HFF-Myc (cell line): Measurements from ENCODE around the gene PLSCR4.
A peak's percentile ranks its signal among the peaks of the same experiment; 100 is the strongest.
"Not testable (repeated sequence)": the region's sequence is repeated elsewhere in the genome, so short reads cannot be mapped to it uniquely, and the experiment has no call there.

Source experiments
- DNase-seq: peaks from one replicate; pipeline ENCODE4 v3.0.0-alpha.2; 2011; ENCODE audit warnings: low read depth; ENCODE audit errors: extremely low read depth
- H3K4me3 ChIP-seq: replicated peaks from 2 replicates; pipeline ENCODE4 v1.5.1; 2011; ENCODE audit warnings: low read depth, mild to moderate bottlenecking, control low read depth, low read length
- TF ChIP-seq, protein P1 (sequence below): IDR thresholded peaks from 2 replicates; pipeline ENCODE4 v1.5.1; 2012; ENCODE audit warnings: mild to moderate bottlenecking, low read depth, low read length, control low read depth; ENCODE audit errors: missing control alignments

PLSCR4 gene

GRCh38 chr3:146250449-146251382 is at the start of gene PLSCR4:
Gene PLSCR4, minus strand, starts transcription at chr3:146251105. Its CDS starts 29,034 bp downstream, at chr3:146222071.
- no peak for DNase-seq
- peak within 1 kb of the TSS; percentile 70 for H3K4me3 ChIP-seq
- TF ChIP-seq, protein P1, sequence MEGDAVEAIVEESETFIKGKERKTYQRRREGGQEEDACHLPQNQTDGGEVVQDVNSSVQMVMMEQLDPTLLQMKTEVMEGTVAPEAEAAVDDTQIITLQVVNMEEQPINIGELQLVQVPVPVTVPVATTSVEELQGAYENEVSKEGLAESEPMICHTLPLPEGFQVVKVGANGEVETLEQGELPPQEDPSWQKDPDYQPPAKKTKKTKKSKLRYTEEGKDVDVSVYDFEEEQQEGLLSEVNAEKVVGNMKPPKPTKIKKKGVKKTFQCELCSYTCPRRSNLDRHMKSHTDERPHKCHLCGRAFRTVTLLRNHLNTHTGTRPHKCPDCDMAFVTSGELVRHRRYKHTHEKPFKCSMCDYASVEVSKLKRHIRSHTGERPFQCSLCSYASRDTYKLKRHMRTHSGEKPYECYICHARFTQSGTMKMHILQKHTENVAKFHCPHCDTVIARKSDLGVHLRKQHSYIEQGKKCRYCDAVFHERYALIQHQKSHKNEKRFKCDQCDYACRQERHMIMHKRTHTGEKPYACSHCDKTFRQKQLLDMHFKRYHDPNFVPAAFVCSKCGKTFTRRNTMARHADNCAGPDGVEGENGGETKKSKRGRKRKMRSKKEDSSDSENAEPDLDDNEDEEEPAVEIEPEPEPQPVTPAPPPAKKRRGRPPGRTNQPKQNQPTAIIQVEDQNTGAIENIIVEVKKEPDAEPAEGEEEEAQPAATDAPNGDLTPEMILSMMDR, result no peak

GRCh38 chr3:146293401-146293800 is 42.5 kb upstream of the PLSCR4 start:
- not testable (repeated sequence) for DNase-seq, H3K4me3 ChIP-seq

DNA sequence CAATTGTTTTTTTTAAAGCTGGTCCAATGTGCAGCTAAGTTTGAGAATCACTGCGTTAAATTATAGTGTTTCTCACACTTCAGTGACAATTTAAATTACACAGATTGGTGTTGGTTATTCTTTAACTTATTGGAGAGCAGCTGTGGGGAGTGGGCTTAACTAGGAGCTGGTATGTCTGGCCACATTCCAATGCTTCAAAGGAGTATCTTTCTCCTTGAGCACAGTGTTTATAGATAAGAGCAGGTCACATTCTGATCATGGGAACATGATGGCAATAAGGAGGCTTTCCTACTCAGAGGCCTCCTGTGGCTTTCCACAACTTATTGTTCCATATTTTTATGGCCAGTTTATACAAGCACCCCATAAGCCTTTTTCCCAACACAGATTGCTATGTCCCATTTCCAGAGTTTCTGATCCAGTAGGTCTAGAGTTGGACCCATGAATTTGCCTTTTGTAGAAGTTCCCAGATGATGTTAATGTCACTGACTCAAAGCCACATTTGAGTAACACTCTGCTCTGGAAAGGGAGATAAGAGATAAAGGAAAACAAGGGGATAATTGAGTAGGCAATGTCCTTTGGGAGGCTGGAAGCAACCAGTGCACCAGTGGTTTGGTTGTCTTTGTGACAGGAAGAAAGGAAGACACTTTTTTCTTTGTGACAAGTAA is 33.0 kb upstream of the PLSCR4 start:
- no peak for DNase-seq
- H3K4me3 ChIP-seq, result no peak overlapping the region
- TF ChIP-seq, protein P1, result no peak

DNA sequence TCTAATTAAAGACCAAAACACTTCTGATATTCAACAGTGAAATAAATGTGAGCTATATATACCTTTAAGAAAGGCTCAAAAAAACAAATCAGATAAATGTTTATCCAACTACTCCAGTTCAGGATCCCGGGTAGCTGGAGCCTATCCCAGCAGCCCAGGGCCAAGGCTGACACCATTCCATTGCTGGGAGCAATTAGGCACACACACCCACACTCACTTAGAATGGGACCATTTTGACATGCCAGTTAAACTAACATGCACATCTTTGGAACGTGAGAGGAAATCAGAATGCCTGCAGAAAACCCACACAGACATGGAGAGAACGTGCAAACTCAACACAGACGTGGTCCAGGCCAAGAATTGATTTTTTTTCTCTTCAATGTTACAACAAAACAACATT is 30.0 kb upstream of the PLSCR4 start:
- DNase-seq, result peak; percentile 59
- TF ChIP-seq, protein P1, result no peak
- H3K4me3 ChIP-seq, result no peak overlapping the region

- no peak overlapping the region for H3K4me3 ChIP-seq
- TF ChIP-seq, protein P1, result no peak
- DNase-seq, result no peak
Measured at GRCh38 chr3:146279951-146280350, 29.0 kb upstream of the PLSCR4 start.

GRCh38 chr3:146279013-146279412 is 28.1 kb upstream of the PLSCR4 start:
- TF ChIP-seq, protein P1, result no peak
- H3K4me3 ChIP-seq, result no peak overlapping the region
- DNase-seq, result no peak

- peak; percentile 56 for DNase-seq
- TF ChIP-seq, protein P1, result no peak
- no peak overlapping the region for H3K4me3 ChIP-seq
Measured at GRCh38 chr3:146277953-146278631, 27.2 kb upstream of the PLSCR4 start.
